Measurements from ENCODE around the gene USF2. TPM values are rescaled to one million over a fixed set of nuclear protein-coding genes. Genes with fewer than 3 reads are reported as not detected.

Gene USF2
- total and polyA plus RNA-seq, 2 of the 8 experiments (the other 6 are each of a cell fraction or from before 2014, with no cell fraction given) = 74.1 to 109 TPM

DNA sequence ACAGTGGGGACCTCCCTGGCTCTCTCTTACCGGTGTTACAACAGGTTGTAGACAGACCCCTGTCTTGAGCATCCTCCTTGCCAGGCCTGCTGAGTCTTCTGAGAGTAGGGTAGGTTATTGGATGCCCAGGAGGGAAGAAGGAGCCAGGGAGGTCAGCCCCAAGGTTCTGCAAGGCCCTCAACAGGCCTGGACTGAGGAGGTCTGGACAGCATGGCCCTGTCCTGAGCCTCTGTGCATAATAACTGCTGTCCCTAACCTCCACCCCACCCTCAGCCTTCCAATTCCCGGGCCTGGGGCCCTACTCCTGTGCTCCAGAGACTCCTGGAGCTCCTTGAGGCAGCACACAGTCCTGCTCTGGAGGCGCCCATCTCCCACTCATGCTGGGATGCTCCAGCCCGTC lies 60.6 kb downstream of the USF2 start (continued):
- TF ChIP-seq PHF8 (conservative IDR thresholded peaks at IDR 0.05; ENCODE audit: low read depth, low read length) = no peak
- TF ChIP-seq RAD21 (IDR thresholded peaks at IDR 0.05 in 1 of 2, conservative IDR thresholded peaks at IDR 0.05 in 1 of 2; ENCODE audit: low read depth in 2 of 2, low read length in 2 of 2) = no peak
- TF ChIP-seq SP2 (IDR thresholded peaks at IDR 0.05; ENCODE audit: low read length) = no peak
- no peak for TF ChIP-seq CHD7 (IDR thresholded peaks at IDR 0.05; ENCODE audit: insufficient replicate concordance, low read length)
- TF ChIP-seq NRF1 (IDR thresholded peaks at IDR 0.05; ENCODE audit: low read depth, low read length) = no peak
- no peak for TF ChIP-seq RXRA (IDR thresholded peaks at IDR 0.05; ENCODE audit: insufficient read depth, low read depth, low read length)
- TF ChIP-seq SIN3A (conservative IDR thresholded peaks at IDR 0.05 in 1 of 2, IDR thresholded peaks at IDR 0.05 in 1 of 2; ENCODE audit: low read depth in 1 of 2, low read length in 2 of 2) = no peak

Measured in H1 (cell line).